GM18870 (cell line): ENCODE data around the gene ALG3.

Source experiments
- ATAC-seq: cut with Tn5 transposase; IDR thresholded peaks from one replicate; pipeline ENCODE4 v1.9.1; 2021; ENCODE audit warnings: moderate library complexity; ENCODE audit not compliant: unreplicated experiment

ALG3 gene

GRCh38 chr3:184200825-184201224 lies 47.9 kb downstream of the ALG3 start:
- ATAC-seq, result no peak

GRCh38 chr3:184198509-184198908 lies 50.3 kb downstream of the ALG3 start:
- no peak for ATAC-seq

- no peak for ATAC-seq
Measured at GRCh38 chr3:184196536-184196935, 52.2 kb downstream of the ALG3 start.

GRCh38 chr3:184193991-184194539 lies 54.7 kb downstream of the ALG3 start:
- ATAC-seq, result no peak

GRCh38 chr3:184192889-184193288 lies 55.9 kb downstream of the ALG3 start:
- ATAC-seq, result no peak
